SHP77 treated with DMSO at 0.1 percent for 48 hours (cell line): ENCODE results near the gene C1QTNF6.
"Not testable (repeated sequence)": the region's sequence is repeated elsewhere in the genome, so short reads cannot be mapped to it uniquely, and the experiment has no call there.

ENCODE experiments used
- DNase-seq: peaks from one replicate; lab custom pipeline; 2025; lab: John Stamatoyannopoulos, UW

C1QTNF6 gene

DNA sequence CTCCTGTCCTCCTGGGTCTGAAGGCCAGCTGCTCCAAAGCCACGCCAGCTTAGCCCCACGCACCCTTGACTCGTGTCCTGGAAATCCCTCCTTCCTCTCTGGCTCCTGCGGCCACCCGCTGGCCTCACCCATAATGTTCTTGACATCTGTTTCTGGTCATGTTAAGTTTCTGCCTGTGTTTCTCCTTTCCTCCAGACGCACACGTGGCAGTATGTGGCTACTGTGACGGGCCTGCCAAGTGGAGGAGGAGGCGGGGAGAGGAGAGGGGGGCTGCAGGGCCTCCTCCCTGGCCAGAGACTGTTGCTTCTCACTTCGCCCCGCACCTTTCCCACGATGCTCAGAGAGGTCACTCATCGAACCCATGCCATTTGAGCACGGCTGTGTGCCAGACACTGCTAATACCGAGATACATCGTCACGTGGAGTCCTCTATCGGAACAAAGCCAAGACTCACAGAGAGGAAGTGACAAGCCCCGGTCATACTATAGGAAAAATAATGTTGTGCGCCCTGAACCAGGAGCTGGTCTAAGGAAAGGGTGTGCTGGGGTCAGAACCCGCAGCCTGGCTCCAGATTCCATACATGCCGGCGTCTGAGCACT lies 11.5 kb downstream of the C1QTNF6 start:
- DNase-seq = no peak

DNA sequence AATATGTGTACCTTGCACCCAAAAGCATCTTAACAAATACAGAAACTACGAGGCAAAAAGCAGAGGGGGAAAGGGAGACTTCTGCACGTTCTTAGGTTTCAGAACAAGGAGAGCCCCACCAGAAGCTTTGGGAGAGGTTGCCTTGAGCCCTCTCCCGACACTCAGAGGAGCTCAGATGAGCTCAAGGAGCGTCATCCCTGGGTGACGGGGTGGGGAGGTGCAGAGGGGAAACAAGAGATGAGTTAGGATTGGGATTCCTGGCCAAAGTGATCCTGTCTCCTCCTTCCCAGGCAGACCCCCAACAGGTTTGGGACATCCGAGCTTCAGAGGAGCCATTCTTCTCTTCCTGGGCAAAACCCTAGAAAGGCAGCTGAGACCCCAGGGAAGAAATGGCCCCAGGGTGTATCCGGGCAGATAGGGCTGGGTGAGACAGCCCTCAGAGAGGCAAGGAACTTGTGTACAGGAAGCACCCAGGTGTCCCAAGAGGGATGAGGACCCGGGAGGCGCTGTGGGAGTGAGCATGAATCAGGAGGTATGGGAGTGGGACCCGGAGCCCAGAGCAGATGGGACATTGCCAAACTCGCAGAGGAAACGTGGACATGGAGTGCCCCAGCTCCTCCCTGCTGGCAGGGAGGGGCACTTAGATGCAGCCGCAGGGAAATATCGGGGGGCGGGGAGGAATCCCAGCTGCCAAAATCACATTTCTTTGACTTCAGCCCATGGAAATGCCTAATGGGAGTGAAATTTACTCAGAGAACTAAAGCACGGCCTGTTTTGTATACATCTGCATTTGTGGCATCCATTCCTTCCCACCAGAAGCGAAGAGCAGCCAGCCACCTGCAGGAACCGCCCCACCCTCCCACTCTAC lies 12.4 kb downstream of the C1QTNF6 start:
- no peak for DNase-seq

DNA sequence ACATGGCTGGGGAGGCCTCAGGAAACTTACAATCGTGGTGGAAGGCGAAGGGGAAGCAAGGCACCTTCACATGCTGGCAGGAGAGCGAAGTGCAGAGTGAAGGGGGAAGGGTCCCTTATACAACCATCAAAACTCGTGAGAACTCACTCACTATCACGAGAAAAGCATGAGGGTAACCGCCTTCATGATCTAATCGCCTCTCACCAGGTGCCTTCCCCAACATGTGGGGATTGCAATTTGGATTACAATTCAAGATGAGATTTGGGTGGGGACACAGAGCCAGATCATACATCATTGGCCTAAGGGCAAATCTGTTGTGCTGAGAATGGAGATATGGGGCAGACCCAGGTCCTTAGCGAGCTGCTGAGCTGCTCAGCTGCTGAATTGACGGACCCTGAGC lies 13.1 kb downstream of the C1QTNF6 start:
- no peak for DNase-seq

DNA sequence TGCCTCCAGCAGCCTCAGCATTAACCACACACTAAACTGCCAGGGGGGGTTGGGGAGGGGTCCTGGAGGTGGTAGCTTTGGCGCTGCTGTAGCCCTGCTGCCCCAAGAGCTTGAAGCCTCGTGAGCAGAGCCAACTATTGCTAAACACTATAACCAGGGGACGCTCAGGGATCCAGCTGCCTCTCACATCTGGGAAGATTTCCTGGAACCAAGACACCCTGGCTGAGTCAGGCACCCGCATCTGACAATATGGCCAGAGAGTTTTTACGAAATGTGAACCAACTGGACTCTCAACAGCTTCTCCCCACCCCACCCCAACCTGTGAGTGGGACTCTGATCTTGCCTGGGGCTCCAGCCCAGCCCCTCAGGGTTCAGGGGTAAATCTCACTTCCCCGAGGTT lies 14.3 kb downstream of the C1QTNF6 start:
- no peak for DNase-seq

DNA sequence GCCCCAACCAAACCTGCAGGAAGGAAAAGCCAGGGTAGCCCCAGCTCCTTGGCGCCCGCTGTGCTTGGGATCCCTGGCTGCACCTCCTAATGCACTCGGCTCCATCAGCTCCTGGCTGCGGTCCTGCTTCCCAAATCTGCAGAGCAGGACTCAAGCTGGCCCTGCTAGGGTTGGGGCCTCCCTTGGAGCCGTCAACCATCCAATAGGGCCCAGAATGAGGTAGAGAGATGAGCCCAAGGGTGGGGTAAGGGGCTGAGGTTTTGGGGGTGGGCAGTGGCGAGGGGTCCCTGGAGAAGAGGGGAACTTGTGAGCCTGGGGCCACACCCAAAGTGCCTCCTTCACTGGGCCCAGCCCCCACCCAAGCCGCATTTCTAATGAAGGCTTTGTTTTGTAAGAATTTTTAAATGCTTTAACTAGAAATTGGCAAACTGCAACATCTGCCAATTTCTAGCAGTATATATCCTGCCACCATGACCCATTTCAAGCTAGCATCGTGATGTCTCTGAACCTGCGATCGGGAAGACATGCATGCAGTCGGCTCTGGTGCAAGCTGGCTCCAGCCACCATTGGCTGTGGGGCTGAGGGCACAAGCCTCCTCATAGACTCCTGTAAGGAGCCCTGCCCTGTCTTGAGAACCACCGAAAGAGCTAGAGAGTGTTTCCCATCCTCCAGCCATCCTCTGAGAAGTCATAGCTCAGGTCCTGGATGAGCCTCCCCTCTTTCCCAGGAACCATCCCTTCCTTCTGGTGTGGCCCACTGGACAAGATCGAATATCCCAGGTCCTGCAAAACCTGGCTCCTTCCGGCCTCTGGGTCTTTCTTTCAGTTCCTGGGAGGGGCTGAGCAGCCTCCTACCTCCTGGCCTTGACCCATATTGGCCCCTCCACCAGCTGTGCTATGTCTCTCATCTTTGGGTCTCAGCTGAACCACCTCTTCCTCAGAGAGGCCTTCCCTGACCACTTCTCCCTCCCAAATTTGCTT lies 15.5 kb downstream of the C1QTNF6 start:
- no peak for DNase-seq

DNA sequence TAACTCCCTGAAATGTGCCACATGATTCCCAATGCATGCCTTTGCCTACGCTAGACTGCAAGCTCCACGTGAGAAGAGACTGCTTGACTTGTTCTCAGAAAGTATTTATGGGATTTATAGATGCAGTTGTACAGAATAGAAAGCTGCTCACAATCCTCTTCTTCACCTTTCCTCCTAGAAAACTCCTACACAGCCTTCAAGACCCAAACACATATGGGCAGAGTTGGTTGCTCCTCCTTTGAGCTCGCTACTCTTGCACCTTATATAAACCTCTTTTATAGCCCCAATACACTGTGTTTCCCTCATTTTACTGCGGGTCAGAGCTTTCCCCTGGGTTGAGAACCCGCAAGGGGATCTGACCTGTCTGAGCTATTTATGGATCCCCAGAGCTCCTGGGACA lies 16.4 kb downstream of the C1QTNF6 start:
- DNase-seq = no peak

DNA sequence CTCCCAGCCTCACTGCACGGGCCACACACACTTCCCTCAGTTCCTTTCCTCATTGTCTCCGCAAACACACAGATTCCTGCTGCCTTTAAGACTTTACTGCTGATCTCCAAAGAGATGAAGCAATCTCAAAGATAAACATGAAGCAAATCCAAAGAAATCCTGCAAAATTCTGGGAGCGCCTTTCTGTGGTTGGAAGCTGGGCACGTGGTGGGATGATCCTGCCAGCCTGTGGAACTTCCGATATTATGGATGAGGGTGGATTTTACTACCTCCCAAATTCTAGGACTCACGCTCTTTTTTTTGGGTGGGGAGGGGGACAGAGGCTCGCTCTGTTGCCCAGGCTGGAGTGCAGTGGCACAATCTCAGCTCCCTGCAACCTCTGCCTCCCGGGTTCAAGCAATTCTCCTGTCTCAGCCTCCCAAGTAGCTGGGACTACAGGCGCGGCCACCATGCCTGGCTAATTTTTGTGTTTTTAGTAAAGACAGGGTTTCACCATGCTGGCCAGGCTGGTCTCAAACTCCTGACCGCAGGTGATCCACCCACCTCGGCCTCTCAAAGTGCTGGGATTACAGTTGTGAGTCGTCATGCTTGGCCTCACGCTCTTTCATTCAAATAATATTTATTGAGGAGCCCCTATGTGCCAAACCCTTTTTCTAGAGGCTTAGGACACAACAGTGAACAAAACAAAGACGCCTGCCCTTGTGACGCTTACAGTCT lies 17.2 kb downstream of the C1QTNF6 start:
- DNase-seq = not testable (repeated sequence)

DNA sequence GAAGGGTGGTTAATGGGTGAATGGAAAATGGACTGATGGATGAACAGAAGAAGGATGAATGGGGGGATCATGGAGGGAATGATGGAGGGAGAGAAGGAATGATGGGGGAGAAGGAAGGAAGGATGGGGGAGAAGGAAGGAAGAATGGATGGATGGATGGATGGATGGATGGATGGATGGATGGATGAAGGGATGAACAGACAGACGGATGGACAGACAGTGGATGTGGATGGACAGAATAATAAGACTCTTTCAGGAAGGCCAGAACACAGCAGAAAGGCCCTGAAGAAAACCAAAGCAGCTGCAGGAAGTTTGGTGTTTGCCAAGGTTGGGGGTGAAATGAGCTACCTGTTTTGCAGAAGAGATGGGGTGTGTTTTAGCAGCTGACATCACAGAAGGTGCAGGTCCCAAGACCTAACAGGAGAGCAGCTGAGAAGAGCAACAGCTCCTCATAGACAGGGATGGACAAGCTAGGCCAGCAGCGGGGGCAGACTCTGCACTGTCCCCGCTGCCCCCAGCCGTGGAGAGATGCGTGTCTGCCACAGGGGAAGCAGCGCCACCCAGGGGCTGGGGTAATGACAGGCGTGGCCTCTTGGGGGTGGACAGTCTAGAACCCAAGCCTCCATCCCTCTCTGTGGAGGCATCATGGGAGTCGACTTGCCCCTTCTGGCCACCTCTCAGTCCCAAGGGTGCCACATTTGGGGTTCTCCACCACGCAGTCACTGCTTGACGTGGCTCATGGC lies 17.9 kb downstream of the C1QTNF6 start:
- DNase-seq = no peak

DNA sequence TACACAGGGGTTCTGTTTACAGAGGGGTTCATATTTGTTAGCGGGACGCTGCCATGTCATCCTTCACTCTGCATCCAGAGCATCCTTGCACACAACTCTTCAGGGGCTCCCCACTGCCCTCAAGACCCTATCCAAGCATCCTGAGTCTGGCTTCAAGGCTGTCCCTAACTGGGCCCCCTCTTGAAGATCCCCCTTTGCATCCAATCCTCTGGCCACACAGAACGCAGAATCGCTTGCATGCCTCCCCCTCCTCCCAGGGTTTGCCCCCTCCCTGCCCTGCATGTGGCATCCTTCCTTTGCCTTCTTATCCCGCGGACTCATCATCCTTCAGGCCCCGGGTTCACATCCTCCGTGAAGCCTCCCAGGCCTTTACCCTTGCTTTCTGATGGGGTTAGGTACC lies 18.6 kb downstream of the C1QTNF6 start:
- DNase-seq = no peak

DNA sequence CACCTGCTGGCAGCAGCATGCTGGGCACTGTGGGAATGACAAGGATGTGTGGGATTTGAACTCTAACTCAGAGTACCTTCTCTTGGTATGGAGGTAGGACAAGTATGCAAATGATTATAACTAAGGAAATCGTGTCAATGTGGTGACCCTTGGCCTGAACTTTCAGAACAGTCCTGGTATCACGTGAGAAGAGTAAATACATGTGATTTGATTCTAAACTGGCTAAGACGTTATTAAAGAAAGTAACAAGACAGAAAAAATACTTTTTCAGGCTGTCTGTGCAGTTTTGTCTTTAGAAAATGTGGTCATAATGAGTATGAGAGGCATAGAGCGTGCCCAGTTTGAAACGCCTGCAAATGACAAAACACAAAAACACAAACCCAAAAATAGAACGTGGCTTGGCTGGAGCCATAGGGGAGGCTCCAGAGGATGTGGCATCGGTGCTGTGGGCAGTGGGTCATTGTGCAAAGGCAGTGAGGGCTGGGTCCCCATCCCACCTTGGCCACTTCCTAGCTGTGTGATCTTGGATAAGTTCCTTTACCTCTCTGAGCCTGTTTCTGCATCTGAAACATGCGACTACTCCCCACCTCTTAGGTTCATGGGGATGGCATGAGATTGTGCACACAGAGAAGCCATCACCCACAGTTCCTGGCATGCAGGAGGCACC lies 19.9 kb downstream of the C1QTNF6 start:
- DNase-seq = no peak

DNA sequence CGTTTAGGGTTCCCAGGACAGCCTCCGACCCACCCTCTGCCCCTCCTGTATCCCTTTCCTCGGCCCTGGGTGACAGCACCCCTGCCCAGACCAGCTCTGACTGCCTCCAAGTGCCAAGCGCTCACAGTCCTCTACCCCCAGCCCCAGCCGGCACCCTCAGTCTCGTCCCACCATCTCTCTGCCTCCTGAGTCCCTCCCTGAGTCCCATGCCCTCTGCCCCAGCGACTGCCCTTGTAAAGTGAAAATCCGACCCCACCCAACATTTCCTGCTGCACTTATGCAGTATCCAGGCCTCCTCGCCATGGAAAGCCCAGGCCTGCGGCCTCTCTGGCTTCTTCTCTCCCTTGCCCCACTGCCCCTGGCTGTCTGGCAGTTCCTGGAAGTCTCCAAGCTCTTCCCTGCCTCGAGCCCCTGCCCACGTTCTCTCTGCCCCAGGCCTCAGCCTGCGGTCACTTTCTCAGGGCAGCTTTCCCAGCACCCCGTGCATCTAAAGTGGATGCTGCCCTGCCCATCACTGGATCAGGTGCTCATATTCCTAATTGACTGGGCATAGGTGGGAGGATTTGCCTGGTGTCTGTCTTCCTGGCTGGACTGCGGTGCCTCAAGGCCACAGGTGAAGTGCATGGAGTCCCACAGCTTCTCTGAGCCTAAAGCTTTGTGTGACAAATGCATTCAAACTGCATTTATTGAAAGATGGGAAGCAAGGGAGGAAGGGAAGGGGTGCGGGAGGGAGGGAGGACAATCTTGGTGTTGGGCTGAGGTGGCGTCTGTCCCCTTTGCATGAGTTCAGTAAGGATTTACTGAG lies 20.7 kb downstream of the C1QTNF6 start:
- DNase-seq = no peak

DNA sequence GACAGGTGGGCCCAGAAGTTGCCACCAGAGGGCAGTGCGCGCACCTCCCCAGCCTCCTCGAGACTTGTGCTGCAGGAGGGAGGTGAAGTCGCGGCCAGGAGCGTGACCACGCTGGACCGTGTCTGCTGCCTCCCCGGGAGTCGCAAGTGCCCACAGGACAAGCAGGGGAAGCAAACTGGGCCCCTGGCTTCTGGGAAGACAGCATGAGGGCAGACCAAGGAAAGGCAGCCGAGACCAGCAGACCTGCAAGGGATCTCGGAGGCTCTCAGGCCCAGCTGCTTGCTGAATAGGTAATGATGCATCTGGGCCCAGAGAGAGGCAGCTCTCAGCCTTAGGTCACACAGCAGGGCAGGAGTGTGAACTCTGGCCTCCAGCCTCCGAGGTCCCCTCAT lies 21.4 kb downstream of the C1QTNF6 start:
- peak; percentile 12 for DNase-seq

DNA sequence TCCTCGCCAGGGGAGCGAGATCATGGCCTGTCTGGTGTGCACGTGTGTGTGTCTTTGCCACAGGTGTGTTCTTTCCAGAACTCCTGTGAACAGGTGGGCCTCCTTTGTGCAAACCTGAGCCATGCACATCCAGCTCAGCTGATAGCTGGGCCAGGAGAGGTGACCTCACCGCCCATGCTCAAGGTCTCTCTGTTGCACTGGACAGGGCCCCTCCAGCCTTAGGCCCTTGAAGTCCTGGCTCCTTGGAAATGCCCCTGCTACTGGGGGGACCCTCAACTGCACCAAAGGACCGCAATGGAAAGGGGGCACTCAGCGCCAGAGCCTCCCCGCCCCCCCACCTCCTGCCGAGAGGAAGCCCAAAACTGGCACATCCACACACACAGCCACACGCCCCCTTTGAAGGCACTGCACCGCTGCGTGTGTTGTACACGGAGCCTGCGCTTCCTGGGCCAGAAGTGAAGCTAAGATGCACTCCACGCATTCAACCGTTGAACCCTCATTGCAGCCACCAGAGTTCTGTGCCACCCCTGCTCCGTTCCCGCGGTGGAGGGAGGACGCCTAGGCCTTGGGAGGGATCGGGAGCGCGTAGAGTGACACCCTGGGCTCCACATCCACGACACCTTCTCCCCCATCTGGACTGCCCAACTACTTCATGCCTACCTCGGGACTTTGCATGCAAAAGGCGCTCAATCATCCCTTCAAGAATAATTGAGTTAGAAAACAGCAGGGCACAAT lies 21.9 kb downstream of the C1QTNF6 start:
- no peak for DNase-seq

DNA sequence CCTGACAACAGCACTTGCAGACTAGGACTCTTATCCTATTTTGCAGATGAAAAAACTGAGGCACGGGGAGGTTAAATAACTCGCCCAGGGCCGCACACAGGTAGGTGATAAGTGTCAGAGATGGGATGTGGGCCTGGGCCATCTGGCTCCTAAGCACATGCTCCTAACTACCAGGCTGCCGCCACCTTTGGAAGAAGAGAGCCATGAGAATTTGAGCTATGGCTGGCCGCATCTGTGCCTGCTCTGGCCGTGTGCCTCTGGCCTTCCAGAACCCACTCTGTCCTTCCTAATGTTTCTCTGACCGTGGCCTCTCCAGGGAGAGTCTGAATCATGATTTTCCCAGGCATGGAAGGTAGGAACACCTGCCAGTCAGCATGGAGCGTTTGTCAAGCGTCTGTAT lies 23.0 kb downstream of the C1QTNF6 start:
- DNase-seq = no peak

DNA sequence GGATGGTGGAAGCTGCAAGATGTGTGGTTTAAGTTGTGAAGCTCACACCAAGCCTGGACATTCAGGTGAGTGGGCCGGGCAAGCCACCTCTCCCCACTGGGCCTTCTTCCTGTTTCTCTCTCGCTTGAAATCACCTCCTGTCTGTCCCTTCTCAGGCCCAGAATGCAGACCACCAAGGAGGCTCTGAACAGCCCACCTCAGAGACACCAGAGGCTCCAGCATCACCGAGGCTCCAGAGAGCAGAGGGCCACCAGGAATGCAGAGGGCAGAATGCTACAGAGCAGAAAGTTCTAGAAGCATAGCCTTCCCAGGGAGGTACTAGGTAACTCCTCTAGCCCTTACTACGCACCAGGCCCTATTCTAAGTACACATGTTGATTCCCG lies 23.6 kb downstream of the C1QTNF6 start:
- no peak for DNase-seq

DNA sequence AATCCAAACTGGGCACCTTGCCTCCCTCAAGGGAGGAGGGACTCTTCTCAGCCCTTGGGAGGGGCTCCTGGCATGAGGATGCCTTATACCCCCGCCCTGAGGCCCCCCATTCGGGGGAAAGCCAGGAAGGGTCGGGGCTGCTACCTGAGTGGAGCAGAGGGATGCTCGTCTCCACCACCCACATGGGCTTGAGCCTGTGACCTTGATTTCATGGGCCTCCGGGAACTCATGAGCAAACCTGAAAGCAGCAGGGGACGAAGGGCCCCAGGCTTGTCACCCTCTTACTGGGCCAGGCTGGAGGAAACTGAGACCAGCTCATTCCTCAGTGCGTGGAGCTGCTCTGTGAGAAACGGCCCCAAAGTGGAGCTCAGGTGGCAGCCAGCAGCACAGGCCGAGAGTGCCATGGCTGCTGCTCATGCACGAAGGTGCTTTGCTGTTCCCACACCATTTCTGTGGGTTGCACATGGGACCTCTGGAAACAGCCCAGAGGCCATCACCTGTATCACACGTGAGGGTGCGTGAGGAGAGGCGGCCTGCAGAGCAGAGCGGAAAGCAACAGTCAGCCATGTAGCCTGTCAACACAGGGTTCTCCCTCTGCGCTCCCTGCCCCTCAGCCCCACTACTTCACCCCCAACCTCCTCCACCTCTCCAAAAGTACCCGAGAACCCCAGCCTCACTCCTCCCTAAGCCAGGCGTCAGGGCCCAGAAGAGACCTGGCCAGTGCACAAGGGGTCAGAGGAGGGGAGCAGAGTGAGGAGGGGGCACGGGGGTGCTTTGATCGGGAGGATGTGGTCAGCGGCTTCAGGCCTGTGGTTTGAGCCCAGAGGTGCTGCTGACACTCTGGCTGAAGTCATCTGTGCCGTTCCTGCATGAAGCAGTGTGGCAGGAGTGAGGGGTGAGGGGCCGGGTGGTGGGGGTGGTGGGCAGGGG lies 24.2 kb downstream of the C1QTNF6 start:
- no peak for DNase-seq

DNA sequence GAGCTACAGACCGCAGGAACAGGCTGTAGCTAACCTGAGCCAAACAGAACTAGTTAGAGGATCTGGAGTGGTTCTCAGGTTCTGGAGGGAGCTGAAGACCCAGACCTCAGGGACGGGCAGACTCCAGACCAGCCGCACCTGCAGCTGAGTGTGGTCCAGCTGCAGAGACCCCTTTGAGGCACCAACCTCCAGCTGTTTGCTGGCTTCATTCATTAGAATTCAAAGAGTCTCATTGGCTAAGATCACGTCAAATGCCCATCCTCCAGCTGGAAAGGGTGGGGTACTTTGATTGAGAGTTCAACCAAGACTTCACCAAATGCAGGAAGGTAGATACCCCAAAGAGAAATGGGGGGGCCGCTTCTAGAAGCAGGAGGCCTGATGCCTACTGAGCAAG lies 25.0 kb downstream of the C1QTNF6 start:
- no peak for DNase-seq
